Activated CD8-positive, alpha-beta memory T cell treated with anti-CD3 and anti-CD28 coated beads, Interleukin-2, amount 50 U/mL, for 1 hour (primary cell): ENCODE measurements around the gene CFAP126.
"Not testable (repeated sequence)": the region's sequence is repeated elsewhere in the genome, so short reads cannot be mapped to it uniquely, and the experiment has no call there.

ENCODE experiments used
- DNase-seq: peaks from one replicate; pipeline ENCODE4 v3.0.0-alpha.2; 2020; ENCODE audit errors: extremely low read depth

The CFAP126 gene

GRCh38 chr1:161381707-161382106, 14.0 kb upstream of the CFAP126 start:
- no peak for DNase-seq

- DNase-seq = no peak
Measured at GRCh38 chr1:161379071-161379470, 11.4 kb upstream of the CFAP126 start.

DNA sequence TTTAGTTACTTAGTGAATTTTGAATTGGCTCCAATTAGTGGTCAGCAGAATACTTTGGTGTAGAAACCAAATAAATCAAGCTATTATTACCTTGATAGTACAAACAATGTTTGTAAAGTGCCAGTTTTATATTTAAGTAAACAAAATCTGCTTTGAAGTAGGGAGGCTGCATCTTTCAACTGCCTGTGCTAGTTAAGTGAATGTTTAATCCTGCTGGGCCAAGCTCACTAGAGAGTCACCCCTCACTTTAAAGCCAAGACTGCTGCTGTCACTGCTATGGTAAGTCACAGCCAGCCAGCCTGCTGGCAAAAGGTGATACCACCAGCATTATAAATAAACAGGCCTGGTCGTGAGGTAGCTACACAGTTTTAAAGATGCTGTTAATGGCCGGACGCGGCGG, 10.3 kb upstream of the CFAP126 start:
- DNase-seq = no peak

DNA sequence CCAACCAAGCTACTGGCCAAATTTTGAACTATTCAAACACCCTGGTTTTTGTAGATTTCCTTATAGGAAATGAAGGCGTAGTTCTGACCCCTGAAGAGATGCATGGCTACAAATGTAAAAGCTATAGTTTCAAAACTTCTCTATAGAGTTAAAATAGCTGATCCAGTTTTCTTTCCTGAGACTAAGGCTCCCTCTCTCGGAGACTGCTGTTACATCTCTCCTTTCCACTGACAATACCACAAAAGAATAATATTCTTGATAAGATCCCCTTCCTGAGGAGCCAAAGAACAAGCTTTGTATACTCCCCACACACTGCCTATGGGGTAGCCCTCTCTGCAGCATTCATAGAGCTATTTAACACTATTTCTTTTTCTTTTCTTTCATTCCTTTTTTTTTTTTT, 6.7 kb upstream of the CFAP126 start:
- no peak for DNase-seq

- DNase-seq = no peak
Measured at GRCh38 chr1:161373442-161373841, 5.8 kb upstream of the CFAP126 start.

DNA sequence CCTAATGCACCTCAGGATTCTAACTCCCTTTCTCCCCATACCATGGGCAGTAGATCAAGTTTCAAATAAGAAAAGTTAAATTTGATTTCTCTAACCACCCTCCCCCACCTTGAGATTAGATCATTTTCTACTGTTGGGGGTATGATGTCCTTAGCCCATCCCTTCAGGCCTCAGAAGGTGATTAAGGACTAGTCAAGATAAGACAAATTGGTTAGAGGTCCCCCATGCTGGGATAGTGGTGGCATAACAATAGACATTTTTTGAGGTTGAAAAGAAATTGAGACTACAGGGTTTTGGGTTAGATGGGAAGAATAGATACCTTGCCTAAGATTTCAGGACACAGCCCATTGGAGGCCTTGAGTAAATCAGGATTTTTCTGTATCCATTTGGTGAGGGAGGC, 2.5 kb downstream of the CFAP126 start:
- no peak for DNase-seq

DNA sequence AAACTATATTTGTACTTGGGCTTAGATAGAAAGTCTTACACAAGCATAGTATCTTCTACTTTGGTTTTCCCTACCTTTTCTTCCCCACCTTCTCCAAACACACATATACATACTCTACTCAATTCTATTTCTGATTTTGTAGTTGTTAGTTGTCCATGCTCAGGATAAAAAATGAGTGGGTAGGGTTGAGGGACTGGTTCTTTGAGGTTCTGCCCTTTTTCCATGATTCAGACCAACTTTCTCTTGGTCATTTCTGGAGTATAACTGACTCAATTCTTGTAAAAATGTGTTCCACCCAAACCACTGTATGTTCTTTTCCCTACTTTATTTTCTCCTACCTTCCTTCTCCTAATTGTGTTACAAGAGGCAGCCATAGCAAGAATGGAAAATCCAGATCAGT, 3.3 kb downstream of the CFAP126 start:
- no peak for DNase-seq

- no peak for DNase-seq
Measured at GRCh38 chr1:161359291-161359690, 8.4 kb downstream of the CFAP126 start.

- DNase-seq = no peak
Measured at GRCh38 chr1:161357073-161357472, 10.6 kb downstream of the CFAP126 start.

- no peak for DNase-seq
Measured at GRCh38 chr1:161351482-161351881, 16.2 kb downstream of the CFAP126 start.

GRCh38 chr1:161350671-161351070, 17.0 kb downstream of the CFAP126 start:
- no peak for DNase-seq

- DNase-seq = no peak
Measured at GRCh38 chr1:161342821-161343220, 24.9 kb downstream of the CFAP126 start.

- DNase-seq = no peak
Measured at GRCh38 chr1:161342177-161342576, 25.5 kb downstream of the CFAP126 start.

DNA sequence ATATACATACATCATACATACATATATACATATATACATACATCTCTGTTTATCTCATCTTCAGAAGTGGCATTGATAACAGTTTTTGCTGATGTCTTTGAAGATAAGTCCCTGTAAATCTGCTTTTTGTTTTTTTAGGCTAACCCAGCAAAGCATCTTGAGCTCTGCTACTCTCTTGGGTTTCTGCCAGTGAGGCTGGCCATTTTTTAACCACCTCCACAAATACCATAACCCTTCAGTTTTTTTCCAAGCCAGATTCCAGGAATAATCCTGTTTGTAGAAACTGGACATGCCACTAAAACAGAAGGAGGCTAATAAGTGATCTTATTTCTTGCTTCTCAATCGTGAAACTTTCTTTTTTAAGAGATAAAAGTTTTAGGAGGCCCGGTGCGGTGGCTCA, 31.9 kb downstream of the CFAP126 start:
- no peak for DNase-seq

GRCh38 chr1:161333166-161333565, 34.5 kb downstream of the CFAP126 start:
- DNase-seq = no peak

DNA sequence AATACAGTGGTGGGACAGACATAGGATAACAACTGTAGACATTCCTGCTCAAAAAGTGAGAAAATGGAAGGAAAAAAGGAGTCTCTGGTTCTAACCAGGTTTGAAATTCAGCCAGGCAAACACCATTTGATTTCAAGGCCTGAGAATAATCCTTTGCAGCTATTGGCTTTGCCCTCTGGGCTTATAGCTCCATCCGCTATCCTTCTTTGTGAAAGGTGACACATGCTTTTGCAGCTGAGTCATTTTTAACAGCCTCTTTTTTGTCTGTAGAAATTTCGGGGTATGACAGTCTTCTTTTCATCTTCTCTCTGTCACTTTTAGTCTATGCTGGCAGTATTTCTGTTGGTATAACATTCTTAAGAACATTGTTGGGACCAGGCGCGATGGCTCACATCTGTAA, 37.3 kb downstream of the CFAP126 start:
- DNase-seq = no peak

DNA sequence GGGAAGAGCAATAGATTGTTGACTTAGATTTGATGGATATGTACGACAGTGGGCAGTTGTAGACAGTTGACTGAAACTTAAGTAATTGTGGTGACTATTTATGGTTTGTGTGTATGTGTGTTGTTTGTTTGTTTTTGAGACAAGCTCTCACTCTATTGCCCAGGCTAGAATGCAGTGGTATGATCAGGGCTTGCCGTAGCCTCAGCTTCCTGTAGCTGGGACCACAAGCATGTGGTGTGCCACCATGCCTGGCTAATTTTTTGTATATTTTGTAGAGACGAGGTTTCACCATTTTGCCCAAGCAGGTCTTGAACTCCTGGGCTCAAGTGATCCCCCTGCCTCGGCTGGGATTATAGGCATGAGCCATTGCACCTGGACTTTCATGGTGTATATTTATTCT, 43.7 kb downstream of the CFAP126 start:
- DNase-seq = no peak

DNA sequence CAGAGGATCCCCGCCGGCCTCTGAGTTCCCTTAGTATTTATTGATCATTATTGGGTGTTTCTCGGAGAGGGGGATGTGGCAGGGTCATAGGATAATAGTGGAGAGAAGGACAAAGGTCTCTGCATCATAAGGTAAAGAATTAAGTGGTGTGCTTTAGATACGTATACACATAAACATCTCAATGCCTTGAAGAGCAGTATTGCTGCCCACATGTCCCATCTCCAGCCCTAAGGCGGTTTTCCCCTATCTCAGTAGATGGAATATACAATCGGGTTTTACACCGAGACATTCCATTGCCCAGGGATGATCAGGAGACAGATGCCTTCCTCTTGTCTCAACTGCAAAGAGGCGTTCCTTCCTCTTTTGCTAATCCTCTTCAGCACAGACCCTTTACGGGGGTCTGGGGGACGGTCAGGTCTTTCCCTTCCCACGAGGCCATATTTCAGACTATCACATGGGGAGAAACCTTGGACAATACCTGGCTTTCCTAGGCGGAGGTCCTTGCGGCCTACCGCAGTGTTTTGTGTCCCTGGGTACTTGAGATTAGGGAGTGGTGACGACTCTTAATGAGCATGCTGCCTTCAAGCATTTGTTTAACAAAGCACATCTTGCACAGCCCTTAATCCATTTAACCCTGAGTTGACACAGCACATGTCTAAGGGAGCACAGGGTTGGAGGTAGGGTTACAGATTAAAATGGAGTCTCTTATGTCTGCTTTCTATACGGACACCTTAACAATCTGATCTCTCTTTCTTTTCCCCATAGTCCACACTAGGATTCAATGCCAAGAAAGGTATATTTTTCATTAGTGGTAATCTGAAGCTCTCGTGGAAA, 51.6 kb downstream of the CFAP126 start:
- DNase-seq = not testable (repeated sequence)
